ENCODE results near the gene NPC2. TPM values are rescaled to one million over a fixed set of nuclear protein-coding genes. Genes with fewer than 3 reads are reported as not detected.

NPC2 gene
- total RNA-seq, 1 donor from 2014 or later = 178 TPM

GRCh38 chr14:74437496-74438053, 55.5 kb downstream of the NPC2 start:
- no peak for DNase-seq (ENCODE audit: low spot score in 2 of 2, unreplicated experiment in 2 of 2)
- Mint-ChIP-seq H3K36me3 (no peaks in the 10 kb centered on the region), H3K4me1 (no peaks in the 10 kb centered on the region)

DNA sequence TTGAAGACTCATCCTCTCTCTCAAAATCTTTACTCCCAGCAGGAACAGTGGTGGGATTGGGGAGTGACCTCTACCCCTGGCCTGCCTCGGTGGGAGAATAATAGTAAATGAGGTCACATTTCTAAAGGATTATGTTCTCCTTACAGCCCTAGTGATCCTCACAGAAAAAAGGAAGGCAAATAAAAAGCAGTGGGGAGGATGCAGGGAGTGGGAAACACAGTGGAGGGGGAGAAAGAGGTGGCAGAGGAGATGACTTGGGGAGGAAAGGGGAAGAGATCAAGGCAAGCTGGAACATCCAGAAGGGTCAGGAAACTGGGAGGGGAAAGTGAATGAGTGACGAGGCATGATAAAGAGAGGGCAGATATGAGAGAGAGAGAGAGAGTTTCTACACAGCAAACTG, 58.8 kb downstream of the NPC2 start:
- Mint-ChIP-seq H3K27me3 (ENCODE audit: low read depth) (peaks cover 40% of the 10 kb centered on the region), H3K4me3 (no peak overlapping the region), H3K4me1 (no peaks in the 10 kb centered on the region), H3K9me3 (no peaks in the 10 kb centered on the region), H3K27ac (no peak overlapping the region), H3K36me3 (no peaks in the 10 kb centered on the region)
- TF ChIP-seq, protein P1, sequence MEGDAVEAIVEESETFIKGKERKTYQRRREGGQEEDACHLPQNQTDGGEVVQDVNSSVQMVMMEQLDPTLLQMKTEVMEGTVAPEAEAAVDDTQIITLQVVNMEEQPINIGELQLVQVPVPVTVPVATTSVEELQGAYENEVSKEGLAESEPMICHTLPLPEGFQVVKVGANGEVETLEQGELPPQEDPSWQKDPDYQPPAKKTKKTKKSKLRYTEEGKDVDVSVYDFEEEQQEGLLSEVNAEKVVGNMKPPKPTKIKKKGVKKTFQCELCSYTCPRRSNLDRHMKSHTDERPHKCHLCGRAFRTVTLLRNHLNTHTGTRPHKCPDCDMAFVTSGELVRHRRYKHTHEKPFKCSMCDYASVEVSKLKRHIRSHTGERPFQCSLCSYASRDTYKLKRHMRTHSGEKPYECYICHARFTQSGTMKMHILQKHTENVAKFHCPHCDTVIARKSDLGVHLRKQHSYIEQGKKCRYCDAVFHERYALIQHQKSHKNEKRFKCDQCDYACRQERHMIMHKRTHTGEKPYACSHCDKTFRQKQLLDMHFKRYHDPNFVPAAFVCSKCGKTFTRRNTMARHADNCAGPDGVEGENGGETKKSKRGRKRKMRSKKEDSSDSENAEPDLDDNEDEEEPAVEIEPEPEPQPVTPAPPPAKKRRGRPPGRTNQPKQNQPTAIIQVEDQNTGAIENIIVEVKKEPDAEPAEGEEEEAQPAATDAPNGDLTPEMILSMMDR (IDR thresholded peaks at IDR 0.05; ENCODE audit: unreplicated experiment) = no peak
- no peak for DNase-seq (ENCODE audit: low spot score in 2 of 2, unreplicated experiment in 2 of 2)

More at GRCh38 chr14:74437496-74438053, 55.5 kb downstream of the NPC2 start:
- Mint-ChIP-seq H3K27ac (no peak overlapping the region), H3K4me3 (no peak overlapping the region), H3K9me3 (no peaks in the 10 kb centered on the region), H3K27me3 (ENCODE audit: low read depth) (peaks cover 18% of the 10 kb centered on the region)
- TF ChIP-seq, protein P1 (IDR thresholded peaks at IDR 0.05; ENCODE audit: unreplicated experiment) = no peak

DNA sequence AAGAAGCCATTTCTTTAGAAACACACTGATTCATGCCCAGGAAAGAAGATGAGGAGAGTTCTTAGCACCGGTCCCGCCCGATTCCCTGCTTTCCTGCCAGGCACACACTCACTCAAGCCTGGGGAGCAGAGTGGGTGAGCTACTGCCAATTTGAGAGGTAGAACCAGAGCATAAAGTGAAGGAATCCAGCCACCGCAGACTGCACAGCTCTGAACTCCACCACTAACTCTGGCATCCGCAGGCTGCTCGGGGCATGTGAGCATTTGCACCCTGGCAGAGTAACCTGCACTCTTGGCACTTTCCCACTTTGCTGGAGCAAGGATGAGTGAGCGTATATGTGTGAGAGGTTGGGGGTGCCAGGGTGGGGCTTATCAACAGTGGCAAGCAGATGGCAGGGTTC, 63.1 kb downstream of the NPC2 start:
- no peak for DNase-seq (ENCODE audit: low spot score in 2 of 2, unreplicated experiment in 2 of 2)
- no peak overlapping the region for H3K27ac Mint-ChIP-seq
- H3K9me3 Mint-ChIP-seq = no peaks in the 10 kb centered on the region
- no peak overlapping the region for H3K4me3 Mint-ChIP-seq
- no peaks in the 10 kb centered on the region for H3K36me3 Mint-ChIP-seq
- peaks cover 2% of the 10 kb centered on the region for H3K4me1 Mint-ChIP-seq
- H3K27me3 Mint-ChIP-seq (ENCODE audit: low read depth) = peaks cover 68% of the 10 kb centered on the region
- TF ChIP-seq, protein P1 (IDR thresholded peaks at IDR 0.05; ENCODE audit: unreplicated experiment) = no peak

Other genes with a start within 250 kb of the NPC2 start
- 112 to 117 TPM (median 113 TPM) in 3 replicates for gene ABCD4, start 190.4 kb downstream of the NPC2 start, total RNA-seq
- gene VRTN, start 144.8 kb downstream of the NPC2 start, total RNA-seq = not detected in 3 replicates
- 0.38 to 0.58 TPM (median 0.38 TPM) in 3 replicates for gene SYNDIG1L, start 67.1 kb downstream of the NPC2 start, total RNA-seq
- 24.0 to 25.4 TPM (median 24.1 TPM) in 3 replicates for gene ISCA2, start 460 bp upstream of the NPC2 start, total RNA-seq
- gene LTBP2, start 118.9 kb upstream of the NPC2 start, total RNA-seq = 2.9 to 3.4 TPM (median 3.4 TPM) in 3 replicates
- 43.8 to 55.5 TPM (median 49.1 TPM) in 3 replicates for gene AREL1, start 219.8 kb upstream of the NPC2 start, total RNA-seq
- gene FCF1, start 219.8 kb upstream of the NPC2 start, total RNA-seq = 43.9 to 46.8 TPM (median 44.5 TPM) in 3 replicates

Data from mesothelial cell of epicardium (in vitro differentiated cells).